MM.1S (cell line): ENCODE data around the gene CRADD.

Experiments used
- DNase-seq: peaks from one replicate; pipeline ENCODE4 v3.0.0-alpha.2; 2015
- H2AFZ ChIP-seq: fragments of 300-600 bp; sonication (generic); 2 replicates; pipeline ENCODE4 v1.6.0; 2016; ENCODE audit warnings: antibody characterized with exemption, low read length
- H3F3A ChIP-seq: fragments of 300-600 bp; sonication (generic); 2 replicates; pipeline ENCODE4 v1.6.1; 2016; ENCODE audit warnings: mild to moderate bottlenecking, antibody characterized with exemption, low read length, moderate library complexity, mixed read lengths; ENCODE audit not compliant: insufficient read depth
- H3K27ac ChIP-seq: fragments of 300-600 bp; sonication (generic); 2 replicates; pipeline ENCODE4 v1.5.1; 2016; ENCODE audit warnings: mild to moderate bottlenecking, low read length
- H3K27me3 ChIP-seq: fragments of 300-600 bp; sonication (generic); replicated peaks from 2 replicates; pipeline ENCODE4 v1.6.0; 2016; ENCODE audit warnings: low read length; ENCODE audit not compliant: insufficient read depth
- H3K36me3 ChIP-seq: fragments of 300-600 bp; sonication (generic); replicated peaks from 2 replicates; pipeline ENCODE4 v1.6.1; 2016; ENCODE audit warnings: mild to moderate bottlenecking, low read length, mixed read lengths; ENCODE audit not compliant: insufficient read depth
- H3K4me1 ChIP-seq: fragments of 300-600 bp; sonication (generic); 2 replicates; pipeline ENCODE4 v1.6.1; 2016; ENCODE audit warnings: low read length, mixed read lengths
- H3K4me2 ChIP-seq: fragments of 300-600 bp; sonication (generic); 2 replicates; pipeline ENCODE4 v1.6.0; 2016; ENCODE audit warnings: low read depth, low read length
- H3K4me3 ChIP-seq: fragments of 300-600 bp; sonication (generic); 2 replicates; pipeline ENCODE4 v1.5.1; 2016; ENCODE audit warnings: low read length, mixed read lengths
- H3K79me2 ChIP-seq: fragments of 300-600 bp; sonication (generic); 2 replicates; pipeline ENCODE4 v1.6.1; 2016; ENCODE audit warnings: mixed run types, low read length, mixed read lengths
- H3K9ac ChIP-seq: fragments of 300-600 bp; sonication (generic); 2 replicates; pipeline ENCODE4 v1.6.1; 2016; ENCODE audit warnings: low read length, mixed read lengths
- H3K9me2 ChIP-seq: fragments of 300-600 bp; sonication (generic); replicated peaks from 2 replicates; pipeline ENCODE4 v1.6.1; 2016; ENCODE audit warnings: mild to moderate bottlenecking, low read length, mixed read lengths; ENCODE audit not compliant: insufficient read depth
- H3K9me3 ChIP-seq: fragments of 300-600 bp; sonication (generic); replicated peaks from 2 replicates; pipeline ENCODE4 v1.6.1; 2016; ENCODE audit warnings: mild to moderate bottlenecking, low read length, mixed read lengths; ENCODE audit not compliant: insufficient read depth
- H4K20me1 ChIP-seq: fragments of 300-600 bp; sonication (generic); 2 replicates; pipeline ENCODE4 v1.6.1; 2016; ENCODE audit warnings: mild to moderate bottlenecking, low read length, moderate library complexity, mixed read lengths; ENCODE audit not compliant: insufficient read depth
- CTCF ChIP-seq: fragments of 300-600 bp; sonication (generic); IDR thresholded peaks from 2 replicates; pipeline ENCODE4 v1.5.1; 2016; ENCODE audit warnings: antibody characterized with exemption, low read length, mixed read lengths
- EZH2 ChIP-seq: fragments of 300-600 bp; sonication (generic); optimal IDR thresholded peaks from 2 replicates; pipeline ENCODE3; 2017; ENCODE audit warnings: low read depth, mild to moderate bottlenecking, antibody characterized with exemption, low read length, mixed read lengths
- EZH2phosphoT487 ChIP-seq: fragments of 300-600 bp; sonication (generic); IDR thresholded peaks from 2 replicates; pipeline ENCODE4 v1.6.1; 2018; ENCODE audit warnings: antibody characterized with exemption, low read length

The CRADD gene

GRCh38 chr12:93719710-93720109, 42.5 kb downstream of the CRADD start:
- H3K9ac ChIP-seq: no peak overlapping the region
- no peak overlapping the region for H3K4me3 ChIP-seq
- H4K20me1 ChIP-seq: no peaks in the 10 kb centered on the region
- no peak overlapping the region for H3K27ac ChIP-seq
- DNase-seq: no peak
- H3K4me1 ChIP-seq: no peaks in the 10 kb centered on the region
- no peaks in the 10 kb centered on the region for H3F3A ChIP-seq
- H3K79me2 ChIP-seq: no peaks in the 10 kb centered on the region
- TF ChIP-seq CTCF (no peak), EZH2phosphoT487 (no peak), EZH2 (no peak)
- no peak overlapping the region for H2AFZ ChIP-seq
- H3K27me3 ChIP-seq: no peaks in the 10 kb centered on the region
- no peak overlapping the region for H3K4me2 ChIP-seq
- H3K9me2 ChIP-seq: no peaks in the 10 kb centered on the region
- no peaks in the 10 kb centered on the region for H3K9me3 ChIP-seq
- no peaks in the 10 kb centered on the region for H3K36me3 ChIP-seq

GRCh38 chr12:93720559-93720958, 43.4 kb downstream of the CRADD start:
- Histone ChIP-seq H3K9ac (no peak overlapping the region), H3K4me2 (no peak overlapping the region), H3K79me2 (no peaks in the 10 kb centered on the region), H3K4me1 (no peaks in the 10 kb centered on the region), H3K9me3 (no peaks in the 10 kb centered on the region), H3F3A (no peaks in the 10 kb centered on the region), H3K9me2 (no peaks in the 10 kb centered on the region), H3K27ac (no peak overlapping the region), H4K20me1 (no peaks in the 10 kb centered on the region), H3K36me3 (no peaks in the 10 kb centered on the region), H2AFZ (no peak overlapping the region), H3K27me3 (no peaks in the 10 kb centered on the region), H3K4me3 (no peak overlapping the region)
- TF ChIP-seq CTCF (no peak), EZH2 (no peak), EZH2phosphoT487 (no peak)
- DNase-seq: no peak

- Histone ChIP-seq H3F3A (no peaks in the 10 kb centered on the region), H3K27me3 (no peaks in the 10 kb centered on the region), H3K4me2 (no peak overlapping the region), H3K4me3 (no peak overlapping the region), H2AFZ (no peak overlapping the region), H3K79me2 (no peaks in the 10 kb centered on the region), H3K36me3 (no peaks in the 10 kb centered on the region), H3K9ac (no peak overlapping the region), H3K4me1 (no peaks in the 10 kb centered on the region), H3K9me3 (no peaks in the 10 kb centered on the region), H3K27ac (no peak overlapping the region), H4K20me1 (no peaks in the 10 kb centered on the region), H3K9me2 (no peaks in the 10 kb centered on the region)
- no peak for DNase-seq
- TF ChIP-seq EZH2phosphoT487 (no peak), EZH2 (no peak), CTCF (no peak)
Observed at GRCh38 chr12:93722179-93722578, 45.0 kb downstream of the CRADD start.
